ENCODE measurements around the gene TCF7L2. TPM values are rescaled to one million over a fixed set of nuclear protein-coding genes. Genes with fewer than 3 reads are reported as not detected.

TCF7L2 gene
- total and polyA plus RNA-seq, 9 of the 15 experiments (the other 6 are each of a cell fraction or from before 2014, with no cell fraction given), result 0.32 to 2.8 (median 0.92) TPM

- FAIRE-seq (no peak), DNase-seq (ENCODE audit: extremely low read depth in 1 of 4, low spot score in 3 of 4) (no peak), ATAC-seq (no peak)
- TF ChIP-seq DMBX1 (CRISPR knock-in tag; IDR thresholded peaks at IDR 0.05; ENCODE audit: borderline replicate concordance) (no peak), DPF2 (IDR thresholded peaks at IDR 0.05) (no peak), CBX3 (IDR thresholded peaks at IDR 0.05; ENCODE audit: borderline replicate concordance in 1 of 2, low read length in 2 of 2) (no peak), ZNF212 (CRISPR knock-in tag; IDR thresholded peaks at IDR 0.05) (no peak), HOXB6 (CRISPR knock-in tag; IDR thresholded peaks at IDR 0.05; ENCODE audit: borderline replicate concordance) (no peak), ZNF609 (CRISPR knock-in tag; IDR thresholded peaks at IDR 0.05; ENCODE audit: borderline replicate concordance) (no peak), GATAD2A (IDR thresholded peaks at IDR 0.05) (no peak), STAG1 (CRISPR knock-in tag; IDR thresholded peaks at IDR 0.05; ENCODE audit: borderline replicate concordance) (no peak), ATF7 (IDR thresholded peaks at IDR 0.05) (no peak)
- TF ChIP-seq, protein P1, sequence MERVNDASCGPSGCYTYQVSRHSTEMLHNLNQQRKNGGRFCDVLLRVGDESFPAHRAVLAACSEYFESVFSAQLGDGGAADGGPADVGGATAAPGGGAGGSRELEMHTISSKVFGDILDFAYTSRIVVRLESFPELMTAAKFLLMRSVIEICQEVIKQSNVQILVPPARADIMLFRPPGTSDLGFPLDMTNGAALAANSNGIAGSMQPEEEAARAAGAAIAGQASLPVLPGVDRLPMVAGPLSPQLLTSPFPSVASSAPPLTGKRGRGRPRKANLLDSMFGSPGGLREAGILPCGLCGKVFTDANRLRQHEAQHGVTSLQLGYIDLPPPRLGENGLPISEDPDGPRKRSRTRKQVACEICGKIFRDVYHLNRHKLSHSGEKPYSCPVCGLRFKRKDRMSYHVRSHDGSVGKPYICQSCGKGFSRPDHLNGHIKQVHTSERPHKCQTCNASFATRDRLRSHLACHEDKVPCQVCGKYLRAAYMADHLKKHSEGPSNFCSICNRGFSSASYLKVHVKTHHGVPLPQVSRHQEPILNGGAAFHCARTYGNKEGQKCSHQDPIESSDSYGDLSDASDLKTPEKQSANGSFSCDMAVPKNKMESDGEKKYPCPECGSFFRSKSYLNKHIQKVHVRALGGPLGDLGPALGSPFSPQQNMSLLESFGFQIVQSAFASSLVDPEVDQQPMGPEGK (CRISPR knock-in tag; IDR thresholded peaks at IDR 0.05; ENCODE audit: borderline replicate concordance), result no peak
- Histone ChIP-seq H3K4me3 (no peak overlapping the region), H3K79me2 (ENCODE audit: control insufficient read depth, insufficient read depth, low read length) (no peaks in the 10 kb centered on the region), H3K9ac (ENCODE audit: insufficient read depth in 1 of 2, low read depth in 2 of 2, low read length in 2 of 2) (no peak overlapping the region), H3K4me1 (replicated peaks in 1 of 2; ENCODE audit: control insufficient read depth in 2 of 2, insufficient read depth in 2 of 2, low read length in 2 of 2) (no peaks in the 10 kb centered on the region), H3K27ac (ENCODE audit: extremely low read depth, low read depth, low read length) (no peak overlapping the region), H3K36me3 (ENCODE audit: control insufficient read depth, insufficient read depth, low read length) (no peaks in the 10 kb centered on the region), H4K20me1 (replicated peaks; ENCODE audit: control insufficient read depth, insufficient read depth, low read length) (no peaks in the 10 kb centered on the region), H3K4me2 (ENCODE audit: insufficient read depth, low read length) (no peak overlapping the region), H3K9me3 (replicated peaks; ENCODE audit: control insufficient read depth, insufficient read depth, low read depth, low read length) (no peaks in the 10 kb centered on the region), H3K9me1 (ENCODE audit: control insufficient read depth, insufficient read depth, low read length) (no peaks in the 10 kb centered on the region), H3K27me3 (ENCODE audit: control insufficient read depth in 2 of 2, insufficient read depth in 2 of 2, low read length in 2 of 2) (no peaks in the 10 kb centered on the region), H2AFZ (ENCODE audit: low read depth, low read length) (no peak overlapping the region)
- 36% methylated on average over 2 of the region's 2 CpGs for WGBS (ENCODE audit: insufficient coverage, low coverage, missing lambda C conversion rate)
- intact Hi-C loops (cut with micrococcal nuclease) (no loop called here), in situ Hi-C loops (cut with MboI) (no loop called here)
- no TSS peak for BruUV-seq (replicated peaks)
- CTCF ChIA-PET (ENCODE audit: low intra/inter-chr PET ratio), result no interaction called here
- POLR2A ChIA-PET, result no interaction called here
Observed at GRCh38 chr10:112979927-112980326, 29.9 kb downstream of the TCF7L2 start.
